ENCODE results near the gene LMF1. TPM values are rescaled to one million over a fixed set of nuclear protein-coding genes. Genes with fewer than 3 reads are reported as not detected.
A peak's percentile ranks its signal among the peaks of the same experiment; 100 is the strongest.

LMF1 gene
- total RNA-seq, 3 donors from 2014 or later (not counting 1 experiment from before 2014, with no cell fraction given) = 28.2 to 42.2 (median 41.2) TPM

DNA sequence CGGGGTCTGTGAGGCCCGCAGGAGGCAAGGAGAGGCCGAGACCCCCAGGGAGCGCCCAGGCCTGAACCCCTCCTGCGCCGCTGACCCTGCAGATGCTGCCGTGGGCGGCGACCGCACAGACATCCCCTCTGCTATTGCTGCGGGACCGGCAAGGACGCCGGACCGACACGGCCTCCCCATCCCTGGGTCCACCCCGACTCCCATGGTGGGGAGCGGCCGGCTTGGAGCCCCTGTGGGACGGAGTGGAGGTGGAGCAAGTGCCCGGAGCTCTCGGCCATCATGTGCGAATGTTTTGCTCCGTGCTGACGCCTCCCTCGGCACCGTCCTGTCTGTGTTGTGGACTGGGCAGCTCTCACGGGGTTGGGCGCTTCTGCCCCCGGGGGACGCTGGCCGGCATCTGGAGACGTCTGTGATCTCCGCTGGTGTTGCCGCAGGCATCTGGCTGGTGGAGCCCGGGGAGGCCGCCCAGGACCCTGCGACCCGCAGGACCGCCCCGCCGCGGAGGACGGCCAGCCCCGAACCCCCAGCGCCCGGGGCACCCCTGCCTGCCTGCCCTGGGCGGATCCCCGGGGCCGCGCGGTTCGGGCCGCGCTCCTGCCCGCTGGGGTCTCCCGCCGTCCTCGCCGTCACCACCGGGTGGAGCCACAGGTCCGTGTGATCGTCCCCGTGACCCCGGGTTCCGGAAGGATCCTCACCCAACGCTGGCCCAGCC, 157.4 kb downstream of the LMF1 start:
- no peak overlapping the region for H3K27ac ChIP-seq (ENCODE audit: low read length)
- H3K4me1 Mint-ChIP-seq = peaks cover 4 to 9% of the 10 kb centered on the region in 2 donors
- no peak overlapping the region for H3K4me3 ChIP-seq (ENCODE audit: low read length)
- 13% methylated on average over 67 of the region's 67 CpGs for WGBS (ENCODE audit: insufficient coverage)
- H3K9me3 Mint-ChIP-seq = no peaks in the 10 kb centered on the region
- H3K4me1 ChIP-seq (ENCODE audit: control insufficient read depth, insufficient read depth, low read length) = peaks cover 9% of the 10 kb centered on the region
- H3K4me3 Mint-ChIP-seq = no peak overlapping the region
- no peak overlapping the region for H3K27ac Mint-ChIP-seq
- H3K27me3 Mint-ChIP-seq (ENCODE audit: low read depth in 2 of 2) = peaks cover 13 to 19% of the 10 kb centered on the region in 2 donors
- no peaks in the 10 kb centered on the region for H3K9me3 ChIP-seq (ENCODE audit: control insufficient read depth, insufficient read depth, low read length)
- DNase-seq (peak in 1 of 2 donors; percentile 69), ATAC-seq (peak in 2 of 3 donors; percentile 50 to 65)
- H3K36me3 ChIP-seq (ENCODE audit: control insufficient read depth, insufficient read depth, low read length) = no peaks in the 10 kb centered on the region
- peaks cover 16% of the 10 kb centered on the region for H3K27me3 ChIP-seq (ENCODE audit: control insufficient read depth, insufficient read depth, low read length)
- no peaks in the 10 kb centered on the region for H3K36me3 Mint-ChIP-seq
- TF ChIP-seq, protein P1, sequence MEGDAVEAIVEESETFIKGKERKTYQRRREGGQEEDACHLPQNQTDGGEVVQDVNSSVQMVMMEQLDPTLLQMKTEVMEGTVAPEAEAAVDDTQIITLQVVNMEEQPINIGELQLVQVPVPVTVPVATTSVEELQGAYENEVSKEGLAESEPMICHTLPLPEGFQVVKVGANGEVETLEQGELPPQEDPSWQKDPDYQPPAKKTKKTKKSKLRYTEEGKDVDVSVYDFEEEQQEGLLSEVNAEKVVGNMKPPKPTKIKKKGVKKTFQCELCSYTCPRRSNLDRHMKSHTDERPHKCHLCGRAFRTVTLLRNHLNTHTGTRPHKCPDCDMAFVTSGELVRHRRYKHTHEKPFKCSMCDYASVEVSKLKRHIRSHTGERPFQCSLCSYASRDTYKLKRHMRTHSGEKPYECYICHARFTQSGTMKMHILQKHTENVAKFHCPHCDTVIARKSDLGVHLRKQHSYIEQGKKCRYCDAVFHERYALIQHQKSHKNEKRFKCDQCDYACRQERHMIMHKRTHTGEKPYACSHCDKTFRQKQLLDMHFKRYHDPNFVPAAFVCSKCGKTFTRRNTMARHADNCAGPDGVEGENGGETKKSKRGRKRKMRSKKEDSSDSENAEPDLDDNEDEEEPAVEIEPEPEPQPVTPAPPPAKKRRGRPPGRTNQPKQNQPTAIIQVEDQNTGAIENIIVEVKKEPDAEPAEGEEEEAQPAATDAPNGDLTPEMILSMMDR (IDR thresholded peaks at IDR 0.05) = no peak
- intact Hi-C loops (cut with micrococcal nuclease) = no loop called here

DNA sequence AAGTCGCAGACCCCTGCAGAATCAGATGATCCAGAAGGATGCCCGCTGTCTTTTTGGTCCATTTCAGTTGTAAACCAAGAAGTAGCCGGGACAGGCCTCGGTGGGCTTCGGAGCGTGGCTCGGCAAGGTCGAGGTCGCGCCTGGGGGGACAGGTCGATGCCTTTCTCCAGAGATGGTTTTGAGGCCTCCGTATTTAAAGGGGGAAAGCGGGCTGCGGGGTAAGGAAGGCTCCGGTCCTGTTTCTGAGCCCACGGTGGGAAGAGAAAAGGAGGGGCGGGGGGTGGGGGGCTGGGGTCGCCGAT, 162.7 kb downstream of the LMF1 start:
- TF ChIP-seq, protein P1 (IDR thresholded peaks at IDR 0.05) = no peak
- Mint-ChIP-seq H3K4me1 (peaks cover 12 to 14% of the 10 kb centered on the region in 2 donors), H3K27ac (peak overlapping the region; percentile 92 to 96), H3K27me3 (ENCODE audit: low read depth in 2 of 2) (peaks cover 11% of the 10 kb centered on the region in 2 donors), H3K9me3 (no peaks in the 10 kb centered on the region), H3K4me3 (peak overlapping the region; percentile 96), H3K36me3 (no peaks in the 10 kb centered on the region)
- peaks cover 4% of the 10 kb centered on the region for H3K27me3 ChIP-seq (ENCODE audit: control insufficient read depth, insufficient read depth, low read length)
- DNase-seq (no peak), ATAC-seq (no peak)
- WGBS (ENCODE audit: insufficient coverage) = 29% methylated on average over 19 of the region's 19 CpGs
- H3K27ac ChIP-seq (ENCODE audit: low read length) = peak overlapping the region; percentile 86
- no peaks in the 10 kb centered on the region for H3K36me3 ChIP-seq (ENCODE audit: control insufficient read depth, insufficient read depth, low read length)
- no peaks in the 10 kb centered on the region for H3K9me3 ChIP-seq (ENCODE audit: control insufficient read depth, insufficient read depth, low read length)
- H3K4me3 ChIP-seq (ENCODE audit: low read length) = peak overlapping the region; percentile 79
- intact Hi-C loops (cut with micrococcal nuclease) = no loop called here
- H3K4me1 ChIP-seq (ENCODE audit: control insufficient read depth, insufficient read depth, low read length) = peaks cover 21% of the 10 kb centered on the region

DNA sequence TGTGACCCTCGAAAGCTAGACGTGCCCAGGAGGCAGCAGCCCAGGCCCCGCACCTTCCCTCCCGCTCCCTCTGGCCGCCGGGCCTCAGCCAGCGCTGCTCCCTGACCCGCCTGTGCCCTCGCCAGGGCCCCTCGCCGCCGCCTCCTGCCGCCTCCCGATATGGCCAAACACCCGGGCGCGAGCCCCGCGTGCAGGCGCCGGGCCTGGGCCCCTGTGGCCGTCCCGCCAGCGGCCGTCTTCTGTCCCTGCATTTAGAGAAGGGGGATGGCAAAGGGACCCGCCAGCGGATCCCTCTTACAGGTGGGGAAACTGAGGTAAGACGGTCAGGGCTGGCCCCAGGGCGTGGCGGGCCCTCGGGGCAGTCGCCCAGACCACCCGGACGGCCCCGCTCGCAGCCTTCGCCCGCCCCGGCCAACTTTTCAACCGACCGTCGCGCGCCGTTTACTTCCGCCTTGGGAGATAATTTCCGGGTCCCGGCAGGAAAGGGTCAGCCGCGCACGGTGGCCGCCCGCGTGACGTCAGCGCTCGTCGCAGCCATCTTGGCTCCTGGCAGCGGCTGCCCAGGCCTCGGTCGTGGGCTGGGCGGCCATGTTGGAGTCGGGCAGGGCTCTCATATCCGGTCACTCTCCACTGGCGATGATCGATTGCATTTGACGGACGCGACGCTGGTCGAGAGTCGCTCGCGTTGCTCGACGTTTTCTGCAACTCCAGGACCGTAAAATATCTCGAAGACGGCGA, 163.3 kb downstream of the LMF1 start:
- H3K36me3 Mint-ChIP-seq = no peaks in the 10 kb centered on the region
- intact Hi-C loops (cut with micrococcal nuclease) = loop anchor here (1.0 kb wide), 1 partner anchor 19 kb away; the partner anchor contains the start of genes CHTF18 and RPUSD1
- peak overlapping the region; percentile 79 for H3K4me3 ChIP-seq (ENCODE audit: low read length)
- no peaks in the 10 kb centered on the region for H3K9me3 ChIP-seq (ENCODE audit: control insufficient read depth, insufficient read depth, low read length)
- ATAC-seq (peak; percentile 93 to 98 (median 96)), DNase-seq (peak; percentile 84 to 91)
- H3K4me1 ChIP-seq (ENCODE audit: control insufficient read depth, insufficient read depth, low read length) = peaks cover 21% of the 10 kb centered on the region
- H3K27me3 ChIP-seq (ENCODE audit: control insufficient read depth, insufficient read depth, low read length) = peaks cover 2% of the 10 kb centered on the region
- 6% methylated on average over 80 of the region's 80 CpGs for WGBS (ENCODE audit: insufficient coverage)
- no peaks in the 10 kb centered on the region for H3K9me3 Mint-ChIP-seq
- no peaks in the 10 kb centered on the region for H3K36me3 ChIP-seq (ENCODE audit: control insufficient read depth, insufficient read depth, low read length)
- H3K27ac ChIP-seq (ENCODE audit: low read length) = peak overlapping the region; percentile 86
- H3K27me3 Mint-ChIP-seq (ENCODE audit: low read depth in 2 of 2) = peaks cover 7% of the 10 kb centered on the region in 2 donors
- H3K4me1 Mint-ChIP-seq = peaks cover 11 to 12% of the 10 kb centered on the region in 2 donors
- peak overlapping the region; percentile 96 for H3K4me3 Mint-ChIP-seq
- peak overlapping the region; percentile 92 to 96 for H3K27ac Mint-ChIP-seq
- TF ChIP-seq, protein P1 (IDR thresholded peaks at IDR 0.05) = no peak

Measured in natural killer cell (primary cell).